ENCODE results near the gene ANLN.

DNA sequence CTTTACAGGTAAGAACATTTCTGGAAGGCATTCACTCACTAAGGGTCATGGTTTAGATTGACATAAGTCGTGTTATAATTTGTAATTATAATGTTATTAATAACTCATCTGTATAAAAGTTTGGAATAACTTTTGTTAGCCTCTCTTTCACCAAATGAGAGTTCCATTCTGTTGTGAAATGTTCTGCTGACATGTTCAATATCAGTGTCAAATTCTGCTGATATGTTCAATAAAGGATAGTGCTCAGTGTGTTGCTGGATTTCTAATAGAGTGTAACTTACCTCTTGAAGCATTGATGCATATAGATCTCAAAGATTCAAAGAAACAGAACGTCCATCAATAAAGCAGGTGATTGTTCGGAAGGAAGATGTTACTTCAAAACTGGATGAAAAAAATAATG lies 30.6 kb downstream of the ANLN start:
- TF ChIP-seq, protein P1, sequence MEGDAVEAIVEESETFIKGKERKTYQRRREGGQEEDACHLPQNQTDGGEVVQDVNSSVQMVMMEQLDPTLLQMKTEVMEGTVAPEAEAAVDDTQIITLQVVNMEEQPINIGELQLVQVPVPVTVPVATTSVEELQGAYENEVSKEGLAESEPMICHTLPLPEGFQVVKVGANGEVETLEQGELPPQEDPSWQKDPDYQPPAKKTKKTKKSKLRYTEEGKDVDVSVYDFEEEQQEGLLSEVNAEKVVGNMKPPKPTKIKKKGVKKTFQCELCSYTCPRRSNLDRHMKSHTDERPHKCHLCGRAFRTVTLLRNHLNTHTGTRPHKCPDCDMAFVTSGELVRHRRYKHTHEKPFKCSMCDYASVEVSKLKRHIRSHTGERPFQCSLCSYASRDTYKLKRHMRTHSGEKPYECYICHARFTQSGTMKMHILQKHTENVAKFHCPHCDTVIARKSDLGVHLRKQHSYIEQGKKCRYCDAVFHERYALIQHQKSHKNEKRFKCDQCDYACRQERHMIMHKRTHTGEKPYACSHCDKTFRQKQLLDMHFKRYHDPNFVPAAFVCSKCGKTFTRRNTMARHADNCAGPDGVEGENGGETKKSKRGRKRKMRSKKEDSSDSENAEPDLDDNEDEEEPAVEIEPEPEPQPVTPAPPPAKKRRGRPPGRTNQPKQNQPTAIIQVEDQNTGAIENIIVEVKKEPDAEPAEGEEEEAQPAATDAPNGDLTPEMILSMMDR (IDR thresholded peaks at IDR 0.05; ENCODE audit: borderline replicate concordance, extremely low read depth, low read length, poor library complexity, severe bottlenecking): no peak
- TF ChIP-seq EZH2 (IDR thresholded peaks at IDR 0.05; ENCODE audit: borderline replicate concordance, low read depth, low read length, severe bottlenecking): no peak

Data from DND-41 (cell line).